HG02970 (cell line): ENCODE data around the gene VIPR2.

Source experiments
- ATAC-seq: cut with Tn5 transposase; IDR thresholded peaks from one replicate; pipeline ENCODE4 v1.9.1; 2021; ENCODE audit warnings: mild to moderate bottlenecking, moderate library complexity, moderate number of reproducible peaks; ENCODE audit not compliant: unreplicated experiment, low FRiP score

VIPR2 gene

GRCh38 chr7:159075563-159076238 lies 69.0 kb downstream of the VIPR2 start:
- ATAC-seq: no peak

DNA sequence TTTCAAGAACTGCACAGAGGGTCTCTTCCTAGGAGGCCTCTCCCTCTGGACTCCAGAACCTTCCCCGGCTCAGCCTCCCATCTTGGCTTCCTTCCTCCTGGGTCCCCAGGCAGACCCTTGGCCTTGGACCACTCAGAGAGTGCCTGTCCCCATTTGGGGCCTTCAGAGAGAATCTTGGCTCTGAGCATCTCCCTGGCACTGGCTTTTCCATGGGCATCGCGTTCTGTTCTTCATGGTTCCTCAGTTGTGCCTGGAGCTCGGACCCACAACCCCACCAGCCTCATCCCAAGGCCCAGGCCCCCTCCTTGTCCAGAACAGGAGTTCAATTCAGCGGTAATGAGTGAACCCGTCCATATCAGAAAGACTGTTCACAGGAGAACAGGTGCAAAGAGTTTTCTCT lies 73.4 kb downstream of the VIPR2 start:
- ATAC-seq: no peak

- ATAC-seq: no peak
Measured at GRCh38 chr7:159070431-159071148, 74.1 kb downstream of the VIPR2 start.

DNA sequence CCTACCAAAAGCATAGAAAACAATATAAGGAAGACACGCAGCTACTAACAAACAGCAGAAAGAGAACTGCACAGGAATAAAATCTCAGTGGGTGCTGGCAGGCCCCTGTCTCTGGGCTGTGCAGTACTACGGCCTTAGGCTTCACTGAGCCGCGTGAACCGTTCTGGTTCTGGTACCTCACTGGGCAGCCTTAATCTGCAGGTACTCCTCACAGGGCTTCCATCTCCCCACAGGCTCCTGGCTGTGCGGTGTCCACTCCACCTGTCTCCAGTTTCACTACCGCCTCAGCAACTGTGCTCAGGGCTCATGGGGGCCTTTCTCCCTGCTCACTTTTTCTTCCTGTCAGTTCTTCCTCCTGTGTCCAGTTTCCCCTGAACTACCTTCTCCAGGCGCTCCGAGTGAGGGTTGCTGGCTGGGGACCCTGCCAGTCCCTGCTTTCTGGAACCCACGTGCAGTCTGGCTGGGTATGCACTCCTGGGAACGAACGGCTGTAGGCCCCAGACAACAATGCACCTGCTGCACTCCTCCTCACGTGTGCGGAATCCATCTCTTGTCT lies 75.7 kb downstream of the VIPR2 start:
- ATAC-seq: no peak

- ATAC-seq: no peak
Measured at GRCh38 chr7:159068488-159068811, 76.2 kb downstream of the VIPR2 start.

GRCh38 chr7:159067576-159068487 lies 76.8 kb downstream of the VIPR2 start:
- ATAC-seq: no peak

- ATAC-seq: no peak
Measured at GRCh38 chr7:159066816-159067575, 77.7 kb downstream of the VIPR2 start.

GRCh38 chr7:159065852-159066480 lies 78.7 kb downstream of the VIPR2 start:
- no peak for ATAC-seq

- ATAC-seq: no peak
Measured at GRCh38 chr7:159064816-159065510, 79.7 kb downstream of the VIPR2 start.

DNA sequence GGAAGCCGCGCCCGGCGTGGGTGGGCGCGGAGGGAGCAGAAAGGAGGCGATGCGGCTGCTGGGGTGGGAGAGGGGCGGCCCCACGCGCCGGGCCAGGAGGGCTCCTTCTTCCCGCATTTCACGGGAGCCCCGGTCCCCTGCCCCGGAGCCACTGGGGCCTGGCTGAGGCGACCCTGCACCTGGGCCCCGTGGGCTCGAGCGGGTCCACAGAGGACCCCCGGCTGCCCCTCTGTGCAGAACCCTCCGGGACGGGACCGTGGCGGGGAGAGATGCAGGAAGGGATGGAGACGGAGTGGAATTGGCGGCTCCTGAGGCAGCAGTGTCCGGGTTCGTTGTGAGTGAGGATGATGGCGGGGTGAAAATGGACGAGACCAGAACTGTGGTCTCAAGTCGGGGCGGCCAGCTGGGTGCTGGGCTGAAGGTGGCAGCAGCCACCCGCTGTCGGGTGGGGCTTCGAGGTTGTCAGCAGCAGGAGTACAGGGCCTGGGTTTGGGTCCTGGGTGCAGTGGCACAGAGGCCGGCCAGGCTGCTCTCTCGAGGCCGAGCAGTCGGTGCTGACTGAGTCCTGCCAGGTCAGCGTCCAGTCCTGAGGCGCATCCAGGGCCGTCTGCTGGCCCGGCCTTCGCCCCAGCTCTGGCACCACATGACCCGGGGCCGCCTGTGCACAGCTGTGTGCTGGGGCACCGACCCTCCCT lies 80.4 kb downstream of the VIPR2 start:
- no peak for ATAC-seq

GRCh38 chr7:159063046-159063840 lies 81.4 kb downstream of the VIPR2 start:
- no peak for ATAC-seq

- no peak for ATAC-seq
Measured at GRCh38 chr7:159062569-159062968, 82.1 kb downstream of the VIPR2 start.

- ATAC-seq: no peak
Measured at GRCh38 chr7:159061674-159062212, 82.9 kb downstream of the VIPR2 start.

GRCh38 chr7:159061209-159061608 lies 83.5 kb downstream of the VIPR2 start:
- ATAC-seq: no peak

DNA sequence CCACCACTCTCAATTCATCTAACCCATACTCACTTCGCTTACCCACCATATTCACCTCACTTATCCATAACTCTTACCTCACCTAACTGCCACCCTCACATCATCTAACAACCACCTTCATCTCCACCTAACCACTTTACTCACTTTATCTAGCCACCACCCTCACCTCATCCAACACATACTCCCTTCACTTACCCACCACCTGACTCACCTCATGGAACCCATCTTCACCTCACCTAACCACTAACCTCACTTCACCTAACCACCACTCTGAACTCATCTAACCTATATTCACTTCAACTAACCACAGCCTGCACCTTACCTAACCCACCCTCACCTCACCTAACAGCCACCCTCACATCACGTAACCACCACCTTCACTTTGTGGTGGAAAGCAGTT lies 84.2 kb downstream of the VIPR2 start:
- ATAC-seq: no peak

DNA sequence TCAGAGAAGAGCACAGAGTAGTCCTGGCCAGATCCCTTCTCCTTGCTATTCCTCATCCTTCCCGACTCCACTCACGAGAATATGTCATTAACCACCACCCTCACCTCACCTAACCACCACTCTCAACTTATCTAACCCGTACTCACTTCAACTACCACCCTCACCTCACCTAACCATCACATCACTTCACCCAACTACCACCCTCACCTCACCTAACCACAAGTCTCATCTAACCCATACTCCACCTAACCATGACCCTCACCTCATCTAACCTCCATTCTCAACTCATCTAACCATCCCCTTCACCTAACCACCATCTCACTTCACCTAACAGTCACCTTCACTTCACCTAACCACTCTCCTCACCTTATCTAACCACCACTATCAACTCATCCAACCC lies 85.0 kb downstream of the VIPR2 start:
- no peak for ATAC-seq

DNA sequence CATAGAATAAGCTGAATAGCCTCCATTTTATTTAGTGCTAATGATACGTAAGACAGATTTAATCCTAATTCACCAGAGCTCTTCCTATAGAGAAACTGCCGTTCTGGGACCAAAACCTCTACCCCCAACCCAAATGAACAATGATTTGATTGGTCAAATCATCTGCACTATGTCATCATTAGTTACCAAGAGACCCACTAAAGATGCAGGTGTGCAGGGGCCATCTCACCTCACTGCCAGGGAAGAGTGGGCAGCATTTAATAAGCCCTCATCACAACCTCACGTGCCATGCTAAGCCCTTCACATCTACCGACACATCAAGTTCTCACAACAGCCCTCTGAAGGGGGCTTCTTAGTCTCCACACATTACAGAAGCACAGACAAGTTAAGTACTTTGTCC lies 87.0 kb downstream of the VIPR2 start:
- no peak for ATAC-seq

DNA sequence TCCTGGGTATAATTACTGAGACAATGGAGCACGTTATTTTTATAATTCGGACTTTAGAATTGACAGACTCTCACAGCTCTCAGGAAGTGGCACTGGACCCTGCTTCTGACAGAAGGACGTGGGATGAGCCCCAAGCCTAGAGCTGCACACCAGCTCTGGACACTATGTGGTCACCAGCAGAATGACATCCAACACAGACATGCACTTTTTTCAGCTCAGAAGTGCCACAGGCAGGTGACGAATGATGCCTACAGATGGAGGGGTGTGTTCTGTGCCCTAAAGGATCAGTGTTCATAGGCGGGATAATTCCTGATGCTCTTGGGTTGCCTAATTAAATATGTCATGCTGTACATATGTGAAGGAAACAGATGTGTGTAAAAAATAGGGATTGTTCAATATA lies 87.9 kb downstream of the VIPR2 start:
- no peak for ATAC-seq
